ENCODE results near the gene MED13L.

MED13L gene

GRCh38 chr12:115960868-115961802, 316.4 kb downstream of the MED13L start:
- DNase-seq, result peak in 1 of 5 experiments; percentile 45

GRCh38 chr12:115957686-115958290, 319.7 kb downstream of the MED13L start:
- DNase-seq, result no peak

DNA sequence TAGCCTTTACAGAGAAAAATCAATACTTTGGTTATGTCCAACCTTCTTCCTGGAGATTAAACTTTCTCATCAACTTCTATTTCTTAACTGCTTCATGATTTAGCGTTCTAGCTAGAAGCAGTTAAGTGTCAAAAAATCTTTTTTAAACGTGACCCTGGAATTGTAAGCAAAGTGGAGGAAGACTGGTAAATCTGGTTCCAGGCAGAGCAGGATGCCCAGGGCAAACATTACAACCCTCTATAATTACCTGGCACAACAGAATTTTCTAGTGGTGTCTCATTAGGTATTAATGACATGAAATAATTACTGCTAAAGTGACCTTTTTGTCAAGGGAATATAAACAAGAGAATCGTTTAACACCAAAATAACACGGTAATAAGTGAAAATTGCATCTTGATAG, 320.8 kb downstream of the MED13L start:
- no peak for DNase-seq

DNA sequence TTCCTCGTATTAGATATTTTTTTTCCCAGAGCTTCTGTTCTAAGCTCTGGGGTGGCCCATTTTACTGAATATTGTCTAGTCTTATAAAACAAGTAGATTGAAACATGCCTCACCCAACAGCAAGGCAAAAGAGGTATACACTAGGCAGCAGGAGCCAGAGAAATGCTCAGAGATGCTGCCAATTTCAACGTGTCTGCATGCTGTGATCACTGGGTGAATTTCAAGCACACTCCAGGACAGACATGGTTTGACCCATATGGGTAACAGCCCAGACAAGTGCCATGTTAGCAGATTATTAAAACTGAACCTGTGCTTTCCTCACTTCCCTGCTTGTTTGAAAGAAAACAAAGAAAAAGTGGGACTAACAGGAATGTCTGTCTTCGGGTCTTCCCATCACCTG, 321.3 kb downstream of the MED13L start:
- DNase-seq, result no peak

GRCh38 chr12:115953450-115953849, 324.0 kb downstream of the MED13L start:
- no peak for DNase-seq

- DNase-seq, result no peak
Observed at GRCh38 chr12:115953031-115953430, 324.5 kb downstream of the MED13L start.

DNA sequence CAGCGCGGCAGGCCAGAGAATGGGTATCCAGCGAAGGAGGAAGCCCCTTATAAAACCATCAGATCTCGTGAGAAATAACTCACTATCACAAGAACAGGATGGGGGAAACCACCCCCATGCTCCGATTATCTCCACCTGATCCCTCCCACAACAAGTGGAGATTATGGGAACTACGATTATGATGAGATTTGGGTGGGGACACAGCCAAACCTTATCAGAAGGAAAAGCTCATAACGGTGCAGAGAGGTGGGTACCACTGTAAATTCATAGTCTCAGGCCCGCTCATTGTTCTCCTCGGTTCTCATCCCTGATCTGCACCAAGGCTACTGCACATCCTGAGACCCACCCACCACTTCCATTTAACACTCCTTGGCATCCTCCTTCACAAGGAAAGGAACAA, 326.5 kb downstream of the MED13L start:
- no peak for DNase-seq

GRCh38 chr12:115949675-115950074, 327.8 kb downstream of the MED13L start:
- no peak for DNase-seq

GRCh38 chr12:115947696-115948062, 329.8 kb downstream of the MED13L start:
- DNase-seq, result no peak

GRCh38 chr12:115946867-115947695, 330.4 kb downstream of the MED13L start:
- DNase-seq, result no peak

DNA sequence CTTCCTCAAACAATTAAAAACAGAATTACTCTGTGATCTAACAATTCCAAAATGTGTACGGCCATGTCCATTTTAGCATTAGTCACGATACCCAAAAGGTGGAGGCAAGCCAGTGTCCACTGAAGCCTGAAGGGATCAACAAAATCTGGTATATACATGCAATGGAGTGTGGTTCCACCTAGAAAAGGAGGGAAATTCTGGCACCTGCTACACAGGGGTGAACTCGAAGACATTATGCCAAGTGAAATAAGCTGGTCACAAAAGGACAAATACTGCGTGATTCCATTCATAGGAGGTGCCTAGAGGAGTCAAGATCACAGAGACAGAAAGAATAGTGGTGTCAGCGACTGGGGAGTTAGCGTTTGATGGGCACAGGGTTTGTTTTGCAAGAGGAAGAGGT, 331.4 kb downstream of the MED13L start:
- no peak for DNase-seq

GRCh38 chr12:115945491-115945885, 332.0 kb downstream of the MED13L start:
- no peak for DNase-seq

DNA sequence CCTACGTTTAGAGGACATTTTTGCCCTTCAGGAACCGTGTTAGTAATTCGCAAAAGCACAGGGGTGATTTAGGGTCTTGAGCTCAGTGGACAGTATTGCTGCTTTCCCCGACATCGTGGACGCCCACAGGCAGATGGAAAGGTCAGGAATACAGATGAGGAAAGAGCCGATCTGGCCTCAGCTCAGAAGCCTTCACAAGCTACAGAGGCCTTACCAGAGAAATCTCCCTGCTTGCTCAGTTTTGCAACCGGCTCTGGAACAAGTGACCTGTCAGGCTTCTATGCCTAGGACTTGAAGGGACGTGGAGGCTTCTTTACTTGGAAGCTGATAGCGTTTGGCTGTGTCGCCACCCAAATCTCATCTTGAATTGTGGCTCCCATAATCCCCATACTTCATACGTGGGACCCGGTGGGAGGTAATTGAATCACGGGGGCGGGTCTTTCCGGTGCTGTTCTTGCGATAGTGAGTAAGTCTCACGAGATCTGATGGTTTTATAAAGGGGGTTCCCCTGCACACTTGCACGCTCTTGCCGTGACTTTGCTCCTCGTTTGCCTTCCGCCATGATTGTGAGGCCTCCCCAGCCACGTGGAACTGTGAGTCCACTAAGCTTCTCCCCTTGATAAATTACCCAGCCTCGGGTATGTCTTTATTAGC, 332.5 kb downstream of the MED13L start:
- DNase-seq, result no peak

- DNase-seq, result no peak
Observed at GRCh38 chr12:115944392-115944742, 333.1 kb downstream of the MED13L start.

GRCh38 chr12:115943630-115944391, 333.7 kb downstream of the MED13L start:
- DNase-seq, result no peak

DNA sequence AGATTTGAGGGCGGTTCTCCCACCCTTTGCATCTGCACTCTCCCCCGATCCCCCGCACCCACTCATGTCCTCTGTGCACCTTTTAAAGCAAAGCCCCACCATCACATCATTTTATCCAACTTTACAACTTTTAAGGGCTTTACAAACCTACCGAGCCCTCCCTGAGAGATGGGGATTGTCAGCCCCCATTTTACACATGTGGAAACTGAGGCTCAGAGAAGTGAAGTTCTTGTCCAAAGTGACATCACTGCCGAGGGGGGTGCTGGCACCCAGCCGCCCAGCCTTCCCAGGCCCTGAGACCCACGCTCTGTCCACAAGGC, 334.2 kb downstream of the MED13L start:
- DNase-seq, result no peak

DNA sequence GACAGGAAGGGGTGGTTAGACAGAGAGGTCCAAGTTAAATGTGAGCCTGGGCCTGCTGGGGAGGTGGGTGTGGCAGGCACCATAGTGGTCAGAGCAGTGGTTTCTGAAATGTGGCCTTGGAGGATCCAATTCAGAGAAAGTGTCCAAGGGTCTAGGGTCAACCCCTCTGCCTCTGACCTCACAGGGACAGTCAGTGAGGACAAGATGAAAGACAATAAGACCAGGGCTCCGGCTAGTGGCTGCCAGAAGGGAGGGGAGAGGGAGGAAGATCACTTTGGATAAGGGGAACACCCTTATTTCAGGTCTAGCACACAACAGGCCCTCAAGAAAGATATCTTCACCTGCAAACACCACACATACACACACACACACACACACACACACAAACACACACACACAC, 335.1 kb downstream of the MED13L start:
- DNase-seq, result no peak

- no peak for DNase-seq
Observed at GRCh38 chr12:115941362-115941761, 336.1 kb downstream of the MED13L start.

GRCh38 chr12:115938794-115939377, 338.6 kb downstream of the MED13L start:
- no peak for DNase-seq

GRCh38 chr12:115936997-115937916, 340.2 kb downstream of the MED13L start:
- no peak for DNase-seq

DNA sequence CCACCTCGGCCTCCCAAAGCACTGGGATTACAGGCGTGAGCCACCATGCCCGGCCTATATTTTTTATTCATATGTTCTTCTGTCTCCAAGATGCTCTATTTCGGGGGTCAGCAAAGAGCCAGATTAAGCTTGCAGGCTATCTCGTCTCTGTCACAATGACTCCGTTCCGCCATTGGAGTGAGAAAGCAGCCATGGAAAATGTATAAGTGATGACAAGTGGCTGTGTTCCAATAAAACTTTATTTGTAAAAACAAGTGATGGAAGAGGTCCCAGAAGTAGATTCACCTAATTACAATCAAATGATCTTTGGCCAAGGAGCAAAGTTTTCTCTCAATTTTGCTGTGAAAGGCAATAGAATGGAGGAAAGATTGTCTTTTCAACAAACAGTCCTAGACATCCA, 342.6 kb downstream of the MED13L start:
- no peak for DNase-seq

Data from T-helper 2 cell (primary cell).